HepG2 (cell line): Measurements from ENCODE around the gene KISS1R. TPM values are rescaled to one million over a fixed set of nuclear protein-coding genes. Genes with fewer than 3 reads are reported as not detected.
A peak's percentile ranks its signal among the peaks of the same experiment; 100 is the strongest.

Experiments used
- ATAC-seq: fragments of 200-7000 bp; cut with Tn5 transposase; 3 replicates; pipeline ENCODE4 v1.9.1; 2020; ENCODE audit warnings: mild to moderate bottlenecking, moderate library complexity
- BruUV-seq: library from RNA; stranded (reverse); fragments of 400-500 nt; replicated peaks from 2 replicates; lab custom pipeline; 2021; lab: Mats Ljungman, UMichigan
- CTCF ChIA-PET: fragments of 300-600 bp; formaldehyde crosslinking; extraction: SDS; loops from one replicate; lab custom pipeline; 2021; ENCODE audit warnings: low total read pairs, inconsistent platforms, low intra/inter-chr PET ratio; lab: Yijun Ruan, JAX
- POLR2A ChIA-PET: fragments of 350-600 bp; sonication (Branson Sonifier 250); formaldehyde crosslinking; loops from one replicate; lab custom pipeline; 2020; ENCODE audit warnings: antibody characterized with exemption, inconsistent platforms; lab: Yijun Ruan, JAX
- DNase-seq: peaks from one replicate; pipeline ENCODE4 v3.0.0-alpha.2; 2015; ENCODE audit warnings: low spot score
- FAIRE-seq: peaks from 3 replicates; lab custom pipeline; 2011; peaks lifted over from hg19 to GRCh38; lab: Jason Lieb, UNC
- H2AFZ ChIP-seq: one replicate; pipeline ENCODE4 v1.6.1; 2011; ENCODE audit warnings: low read length, inconsistent platforms
- H3K27ac ChIP-seq: fragments of 300-600 bp; 3 replicates; pipeline ENCODE4 v1.8.0; 2011; ENCODE audit warnings: mixed run types, mild to moderate bottlenecking, mixed read lengths, low read length, inconsistent platforms; ENCODE audit not compliant: insufficient read depth; ENCODE audit errors: extremely low read length
- H3K27me3 ChIP-seq, 2 experiments: fragments of 200-600 bp in 1 of 2; 2 replicates in 1 of 2; 3 replicates in 1 of 2; pipeline versions ENCODE4 v1.6.0 to v1.8.0; 2011; ENCODE audit warnings: low read length in 2 of 2, mild to moderate bottlenecking in 2 of 2, moderate library complexity in 2 of 2, inconsistent platforms in 1 of 2; ENCODE audit not compliant: insufficient read depth in 2 of 2, control insufficient read depth in 1 of 2
- H3K36me3 ChIP-seq, 2 experiments: fragments of 200-600 bp in 1 of 2; replicated peaks in 1 of 2; 2 replicates in 1 of 2; 3 replicates in 1 of 2; pipeline versions ENCODE4 v1.5.1 to v1.8.0; 2011; ENCODE audit warnings: low read length in 2 of 2, inconsistent platforms in 1 of 2; ENCODE audit not compliant: insufficient read depth in 2 of 2, control insufficient read depth in 1 of 2
- H3K4me1 ChIP-seq: 2 replicates; pipeline ENCODE4 v1.5.1; 2012; ENCODE audit warnings: low read length, inconsistent platforms; ENCODE audit not compliant: insufficient read depth
- H3K4me2 ChIP-seq: 2 replicates; pipeline ENCODE4 v1.6.0; 2011; ENCODE audit warnings: low read depth, low read length, inconsistent platforms
- H3K4me3 ChIP-seq, 3 experiments: fragments of 200-600 bp in 1 of 3; sonication (generic), shearing (Covaris generic) in 1 of 3; replicated peaks in 1 of 3; 2 replicates each; pipeline ENCODE4 v1.5.1; 2011 to 2016; ENCODE audit warnings: low read length in 3 of 3, inconsistent platforms in 2 of 3, low read depth in 2 of 3, mild to moderate bottlenecking in 2 of 3, control low read depth in 1 of 3, mixed read lengths in 1 of 3; ENCODE audit not compliant: insufficient read depth in 1 of 3
- H3K79me2 ChIP-seq: one replicate; pipeline ENCODE4 v1.6.1; 2011; ENCODE audit warnings: low read length, inconsistent platforms; ENCODE audit not compliant: insufficient read depth
- H3K9ac ChIP-seq: 2 replicates; pipeline ENCODE4 v1.6.0; 2011; ENCODE audit warnings: mild to moderate bottlenecking, low read depth, low read length, inconsistent platforms; ENCODE audit not compliant: insufficient read depth
- H3K9me3 ChIP-seq: 2 replicates; pipeline ENCODE4 v1.5.1; 2012; ENCODE audit warnings: mild to moderate bottlenecking, low read length
- H4K20me1 ChIP-seq: 2 replicates; pipeline ENCODE4 v1.6.0; 2011; ENCODE audit warnings: inconsistent platforms, mild to moderate bottlenecking, low read length, moderate library complexity; ENCODE audit not compliant: insufficient read depth
- DMAP1 ChIP-seq: IDR thresholded peaks from 2 replicates; pipeline ENCODE4 v1.6.1; 2016
- HMGXB3 ChIP-seq: sonication (generic); formaldehyde crosslinking; IDR thresholded peaks from 2 replicates; pipeline ENCODE4 v1.4.0; 2020; ENCODE audit warnings: missing genetic modification reagents, borderline replicate concordance
- KMT2B ChIP-seq: IDR thresholded peaks from 2 replicates; pipeline ENCODE4 v1.6.1; 2016; ENCODE audit warnings: missing genetic modification reagents, missing compliant biosample characterization
- MIER2 ChIP-seq: IDR thresholded peaks from 2 replicates; pipeline ENCODE4 v1.6.1; 2016; ENCODE audit warnings: missing biosample characterization, missing genetic modification reagents
- PHF8 ChIP-seq: sonication (generic); formaldehyde crosslinking; IDR thresholded peaks from 2 replicates; pipeline ENCODE4 v1.5.0; 2020; ENCODE audit warnings: missing genetic modification reagents
- YY1 ChIP-seq: IDR thresholded peaks from 2 replicates; pipeline ENCODE4 v1.6.1; 2011; ENCODE audit warnings: low read length, low read depth, moderate library complexity, mild to moderate bottlenecking; ENCODE audit not compliant: insufficient read depth, insufficient replicate concordance
- ZFP90 ChIP-seq: sonication (generic); formaldehyde crosslinking; IDR thresholded peaks from 2 replicates; pipeline ENCODE4 v1.8.0; 2022; ENCODE audit warnings: missing genetic modification reagents, mild to moderate bottlenecking, inconsistent platforms, borderline replicate concordance
- ZNF333 ChIP-seq: sonication (generic); formaldehyde crosslinking; IDR thresholded peaks from 2 replicates; pipeline ENCODE4 v1.4.0; 2020; ENCODE audit warnings: mild to moderate bottlenecking, missing genetic modification reagents, borderline replicate concordance
- ZNF672 ChIP-seq: sonication (generic); formaldehyde crosslinking; IDR thresholded peaks from 2 replicates; pipeline ENCODE4 v1.8.1; 2022; ENCODE audit warnings: missing genetic modification reagents
- WGBS: methylation state at CpG from one replicate; pipeline ENCODE4 v1.1.6; 2017; ENCODE audit warnings: low lambda C conversion rate; 5-methylcytosine and 5-hydroxymethylcytosine counted together
- in situ Hi-C: cut with HindIII; loops from 2 replicates; pipeline ENCODE4 v1.10.0; 2017; ENCODE audit warnings: low pct_unique_long_range_greater_than_20kb; ENCODE audit not compliant: extremely low pct_ligation_motif_present
- intact Hi-C: fragments of 100-400 bp; cut with micrococcal nuclease; formaldehyde crosslinking; loops from one replicate; pipeline ENCODE4 v1.10.0; 2022; ENCODE audit not compliant: unreplicated experiment
- polyA plus RNA-seq, 8 experiments: library from polyadenylated mRNA; depleted of rRNA in 3 of 8; stranded (reverse) in 7 of 8; unstranded in 1 of 8; fragments of >200 nt; fragmentation: Illumina TruSeq in 4 of 8; extraction: Trizol in 4 of 8; gene quantifications; 2 replicates each; pipeline versions ENCODE4 v1.2.1 to v1.2.3, GENCODE V29; 2011 to 2016; ENCODE audit warnings: low read depth in 4 of 8, missing spikeins in 1 of 8, mixed read lengths in 1 of 8; ENCODE audit not compliant: insufficient read depth in 1 of 8
- total RNA-seq, 5 experiments: library from RNA; depleted of rRNA; stranded (reverse); fragments of >200 nt; fragmentation: Illumina TruSeq; extraction: Trizol; gene quantifications; 2 replicates each; pipeline ENCODE4 v1.2.3, GENCODE V29; 2016; ENCODE audit warnings: low read depth in 1 of 5
- TF ChIP-seq, protein P1 (sequence below): sonication (generic); formaldehyde crosslinking; IDR thresholded peaks from 2 replicates; pipeline ENCODE4 v1.4.0; 2020; ENCODE audit warnings: missing genetic modification reagents
- TF ChIP-seq, protein P2 (sequence below): sonication (generic); formaldehyde crosslinking; IDR thresholded peaks from 2 replicates; pipeline ENCODE4 v1.4.0; 2020; ENCODE audit warnings: missing genetic modification reagents

KISS1R gene
- total and polyA plus RNA-seq, 2 of the 13 experiments (the other 11 are each of a cell fraction or from before 2014, with no cell fraction given): 1.1 to 10.2 TPM

DNA sequence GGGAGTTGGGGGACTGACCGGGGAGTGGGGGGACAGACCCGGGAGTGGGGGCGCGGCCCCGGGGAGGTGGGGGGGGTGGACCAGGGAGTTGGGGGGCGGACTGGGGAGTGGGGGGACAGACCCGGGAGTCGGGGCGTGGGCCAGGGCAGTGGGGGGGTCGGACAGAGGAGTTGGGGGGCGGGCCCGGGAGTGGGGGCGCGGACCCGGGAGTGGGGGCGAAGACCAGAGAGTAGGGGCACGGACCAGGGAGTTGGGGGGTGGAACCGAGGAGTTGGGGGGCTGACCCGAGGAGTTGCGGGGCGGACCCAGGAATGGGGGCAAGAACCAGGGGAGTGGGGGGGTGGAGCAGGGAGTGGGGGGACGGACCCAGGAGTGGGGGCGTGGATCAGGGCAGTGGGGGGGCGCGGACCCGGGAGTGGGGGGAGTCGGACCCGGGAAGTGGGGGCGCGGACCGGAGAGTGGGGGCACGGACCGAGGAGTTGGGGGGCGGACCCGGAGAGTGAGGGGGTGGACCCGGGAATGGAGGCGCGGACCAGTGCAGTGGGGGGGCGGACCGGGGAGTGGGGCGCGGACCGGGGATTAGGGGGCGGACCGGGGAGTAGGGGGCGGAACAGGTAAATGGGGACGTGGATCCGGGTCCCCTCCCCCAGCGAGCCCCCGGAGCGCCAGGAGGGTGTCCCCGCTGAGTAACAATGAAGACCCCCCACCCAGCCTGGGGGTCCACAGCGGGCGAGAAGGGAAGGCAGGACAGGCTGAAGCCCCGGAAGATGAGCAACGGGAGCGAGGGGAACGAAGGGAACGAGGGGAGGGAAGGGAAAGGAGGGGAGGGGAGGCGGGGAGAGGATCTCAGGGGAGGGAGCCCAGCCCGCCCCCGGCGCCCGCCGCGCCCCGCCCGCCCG is 4.7 kb upstream of the KISS1R start:
- CTCF ChIA-PET: no interaction called here
- H3K79me2 ChIP-seq: peaks cover 18% of the 10 kb centered on the region
- ATAC-seq (no peak), DNase-seq (no peak), FAIRE-seq (no peak)
- intact Hi-C loops (no loop called here), in situ Hi-C loops (no loop called here)
- H3K36me3 ChIP-seq: no peaks in the 10 kb centered on the region
- peak overlapping the region; percentile 23 for H3K4me2 ChIP-seq
- peak overlapping the region; percentile 73; the same call in 1 of the 2 replicates for H3K9ac ChIP-seq
- H2AFZ ChIP-seq: no peak overlapping the region
- H3K4me3 ChIP-seq: peak overlapping the region; percentile 69 to 97 (median 90); a peak in 4 of 6 replicates
- H3K27ac ChIP-seq: peak overlapping the region; percentile 26
- BruUV-seq: no TSS peak
- H4K20me1 ChIP-seq: no peaks in the 10 kb centered on the region; the same call in 1 of the 2 replicates
- H3K9me3 ChIP-seq: no peaks in the 10 kb centered on the region
- 26% methylated on average over 64 of the region's 69 CpGs for WGBS
- POLR2A ChIA-PET: no interaction called here
- peak; percentile 6; the same call in 1 of the 2 replicates for TF ChIP-seq DMAP1 (CRISPR knock-in tag)
- no peak for TF ChIP-seq MIER2
- peak; percentile 9; the same call in 1 of the 2 replicates for TF ChIP-seq PHF8 (CRISPR knock-in tag)
- 0 out of 2 replicates have a peak, but pooled peaks have one; percentile 6 for TF ChIP-seq ZFP90
- no peak for TF ChIP-seq ZNF333 (CRISPR knock-in tag)
- TF ChIP-seq HMGXB3 (CRISPR knock-in tag): 0 out of 2 replicates have a peak, but pooled peaks have one; percentile 8
- TF ChIP-seq, protein P1, sequence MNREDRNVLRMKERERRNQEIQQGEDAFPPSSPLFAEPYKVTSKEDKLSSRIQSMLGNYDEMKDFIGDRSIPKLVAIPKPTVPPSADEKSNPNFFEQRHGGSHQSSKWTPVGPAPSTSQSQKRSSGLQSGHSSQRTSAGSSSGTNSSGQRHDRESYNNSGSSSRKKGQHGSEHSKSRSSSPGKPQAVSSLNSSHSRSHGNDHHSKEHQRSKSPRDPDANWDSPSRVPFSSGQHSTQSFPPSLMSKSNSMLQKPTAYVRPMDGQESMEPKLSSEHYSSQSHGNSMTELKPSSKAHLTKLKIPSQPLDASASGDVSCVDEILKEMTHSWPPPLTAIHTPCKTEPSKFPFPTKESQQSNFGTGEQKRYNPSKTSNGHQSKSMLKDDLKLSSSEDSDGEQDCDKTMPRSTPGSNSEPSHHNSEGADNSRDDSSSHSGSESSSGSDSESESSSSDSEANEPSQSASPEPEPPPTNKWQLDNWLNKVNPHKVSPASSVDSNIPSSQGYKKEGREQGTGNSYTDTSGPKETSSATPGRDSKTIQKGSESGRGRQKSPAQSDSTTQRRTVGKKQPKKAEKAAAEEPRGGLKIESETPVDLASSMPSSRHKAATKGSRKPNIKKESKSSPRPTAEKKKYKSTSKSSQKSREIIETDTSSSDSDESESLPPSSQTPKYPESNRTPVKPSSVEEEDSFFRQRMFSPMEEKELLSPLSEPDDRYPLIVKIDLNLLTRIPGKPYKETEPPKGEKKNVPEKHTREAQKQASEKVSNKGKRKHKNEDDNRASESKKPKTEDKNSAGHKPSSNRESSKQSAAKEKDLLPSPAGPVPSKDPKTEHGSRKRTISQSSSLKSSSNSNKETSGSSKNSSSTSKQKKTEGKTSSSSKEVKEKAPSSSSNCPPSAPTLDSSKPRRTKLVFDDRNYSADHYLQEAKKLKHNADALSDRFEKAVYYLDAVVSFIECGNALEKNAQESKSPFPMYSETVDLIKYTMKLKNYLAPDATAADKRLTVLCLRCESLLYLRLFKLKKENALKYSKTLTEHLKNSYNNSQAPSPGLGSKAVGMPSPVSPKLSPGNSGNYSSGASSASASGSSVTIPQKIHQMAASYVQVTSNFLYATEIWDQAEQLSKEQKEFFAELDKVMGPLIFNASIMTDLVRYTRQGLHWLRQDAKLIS: no peak
- no peak for TF ChIP-seq YY1
- TF ChIP-seq, protein P2, sequence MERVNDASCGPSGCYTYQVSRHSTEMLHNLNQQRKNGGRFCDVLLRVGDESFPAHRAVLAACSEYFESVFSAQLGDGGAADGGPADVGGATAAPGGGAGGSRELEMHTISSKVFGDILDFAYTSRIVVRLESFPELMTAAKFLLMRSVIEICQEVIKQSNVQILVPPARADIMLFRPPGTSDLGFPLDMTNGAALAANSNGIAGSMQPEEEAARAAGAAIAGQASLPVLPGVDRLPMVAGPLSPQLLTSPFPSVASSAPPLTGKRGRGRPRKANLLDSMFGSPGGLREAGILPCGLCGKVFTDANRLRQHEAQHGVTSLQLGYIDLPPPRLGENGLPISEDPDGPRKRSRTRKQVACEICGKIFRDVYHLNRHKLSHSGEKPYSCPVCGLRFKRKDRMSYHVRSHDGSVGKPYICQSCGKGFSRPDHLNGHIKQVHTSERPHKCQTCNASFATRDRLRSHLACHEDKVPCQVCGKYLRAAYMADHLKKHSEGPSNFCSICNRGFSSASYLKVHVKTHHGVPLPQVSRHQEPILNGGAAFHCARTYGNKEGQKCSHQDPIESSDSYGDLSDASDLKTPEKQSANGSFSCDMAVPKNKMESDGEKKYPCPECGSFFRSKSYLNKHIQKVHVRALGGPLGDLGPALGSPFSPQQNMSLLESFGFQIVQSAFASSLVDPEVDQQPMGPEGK: 0 out of 2 replicates have a peak, but pooled peaks have one; percentile 34
- TF ChIP-seq ZNF672 (CRISPR knock-in tag): 0 out of 2 replicates have a peak, but pooled peaks have one; percentile 25
- TF ChIP-seq KMT2B (CRISPR knock-in tag): 0 out of 2 replicates have a peak, but pooled peaks have one; percentile 17
- peaks cover 32% of the 10 kb centered on the region for H3K4me1 ChIP-seq
- no peaks in the 10 kb centered on the region; a peak in 1 of 5 replicates for H3K27me3 ChIP-seq
